Suprapubic skin (tissue), 4 donors: ENCODE measurements around the gene SECTM1. TPM values are rescaled to one million over a fixed set of nuclear protein-coding genes. Genes with fewer than 3 reads are reported as not detected.

Source experiments
- DNase-seq, 2 donors: peaks; one replicate each; pipeline ENCODE4 v3.0.0-alpha.2; 2019; ENCODE audit warnings: low spot score in 2 of 2
- H3K27ac ChIP-seq: fragments of 200-600 bp; sonication (generic); one replicate; pipeline ENCODE4 v1.5.1; 2019
- H3K27me3 ChIP-seq: fragments of 200-600 bp; sonication (generic); one replicate; pipeline ENCODE4 v1.5.1; 2019
- H3K36me3 ChIP-seq: fragments of 200-600 bp; sonication (generic); one replicate; pipeline ENCODE4 v1.5.1; 2019
- H3K4me1 ChIP-seq: fragments of 200-600 bp; sonication (generic); one replicate; pipeline ENCODE4 v1.5.1; 2019
- H3K4me3 ChIP-seq: fragments of 200-600 bp; sonication (generic); one replicate; pipeline ENCODE4 v1.5.1; 2019; ENCODE audit warnings: mild to moderate bottlenecking
- H3K9me3 ChIP-seq: fragments of 200-600 bp; sonication (generic); one replicate; pipeline ENCODE4 v1.5.1; 2019
- EP300 ChIP-seq: sonication (generic); formaldehyde crosslinking; IDR thresholded peaks from one replicate; pipeline ENCODE4 v1.6.1; 2017; ENCODE audit warnings: antibody characterized with exemption
- POLR2A ChIP-seq, 2 donors: fragments of 450-650 bp; IDR thresholded peaks; one replicate each; pipeline ENCODE4 v1.6.1; 2017; ENCODE audit warnings: antibody characterized with exemption in 2 of 2, mild to moderate bottlenecking in 2 of 2, moderate library complexity in 2 of 2
- POLR2AphosphoS5 ChIP-seq, 3 donors: sonication (generic); formaldehyde crosslinking; IDR thresholded peaks; one replicate each; pipeline ENCODE4 v1.6.1; 2017; ENCODE audit warnings: antibody characterized with exemption in 3 of 3
- WGBS: methylation state at CpG from one replicate; pipeline ENCODE4 v1.1.5; 2018; 5-methylcytosine and 5-hydroxymethylcytosine counted together
- total RNA-seq, 4 donors: library from RNA; depleted of rRNA; stranded (reverse); fragments of >200 nt; gene quantifications; one replicate each; pipeline ENCODE4 v1.1.0, GENCODE V29; 2016
- TF ChIP-seq, protein P1 (sequence below), 2 donors: fragments of 200-600 bp in 1 of 2; fragments of 450-650 bp in 1 of 2; sonication (generic) in 1 of 2; IDR thresholded peaks; one replicate each; pipeline ENCODE4 v1.5.1; 2016 to 2019; ENCODE audit warnings: antibody characterized with exemption in 2 of 2, mild to moderate bottlenecking in 1 of 2, moderate library complexity in 1 of 2

The SECTM1 gene
- total RNA-seq, 4 donors from 2014 or later: 9.5 to 37.8 (median 16.6) TPM

- Histone ChIP-seq H3K4me3 (no peak overlapping the region), H3K27me3 (no peaks in the 10 kb centered on the region), H3K9me3 (no peaks in the 10 kb centered on the region), H3K27ac (no peak overlapping the region), H3K4me1 (peaks cover 24% of the 10 kb centered on the region), H3K36me3 (no peaks in the 10 kb centered on the region)
- no peak for DNase-seq
- TF ChIP-seq EP300: no peak
- TF ChIP-seq POLR2AphosphoS5 (IDR thresholded peaks at IDR 0.05): no peak
- TF ChIP-seq, protein P1, sequence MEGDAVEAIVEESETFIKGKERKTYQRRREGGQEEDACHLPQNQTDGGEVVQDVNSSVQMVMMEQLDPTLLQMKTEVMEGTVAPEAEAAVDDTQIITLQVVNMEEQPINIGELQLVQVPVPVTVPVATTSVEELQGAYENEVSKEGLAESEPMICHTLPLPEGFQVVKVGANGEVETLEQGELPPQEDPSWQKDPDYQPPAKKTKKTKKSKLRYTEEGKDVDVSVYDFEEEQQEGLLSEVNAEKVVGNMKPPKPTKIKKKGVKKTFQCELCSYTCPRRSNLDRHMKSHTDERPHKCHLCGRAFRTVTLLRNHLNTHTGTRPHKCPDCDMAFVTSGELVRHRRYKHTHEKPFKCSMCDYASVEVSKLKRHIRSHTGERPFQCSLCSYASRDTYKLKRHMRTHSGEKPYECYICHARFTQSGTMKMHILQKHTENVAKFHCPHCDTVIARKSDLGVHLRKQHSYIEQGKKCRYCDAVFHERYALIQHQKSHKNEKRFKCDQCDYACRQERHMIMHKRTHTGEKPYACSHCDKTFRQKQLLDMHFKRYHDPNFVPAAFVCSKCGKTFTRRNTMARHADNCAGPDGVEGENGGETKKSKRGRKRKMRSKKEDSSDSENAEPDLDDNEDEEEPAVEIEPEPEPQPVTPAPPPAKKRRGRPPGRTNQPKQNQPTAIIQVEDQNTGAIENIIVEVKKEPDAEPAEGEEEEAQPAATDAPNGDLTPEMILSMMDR (IDR thresholded peaks at IDR 0.05): no peak
- TF ChIP-seq POLR2A (IDR thresholded peaks at IDR 0.05): no peak
- 94% methylated on average over 5 of the region's 5 CpGs for WGBS
These were observed 56.6 kb downstream of the SECTM1 start for GRCh38 chr17:82276938-82277337.

- DNase-seq: no peak
- H3K9me3 ChIP-seq: no peaks in the 10 kb centered on the region
- H3K36me3 ChIP-seq: peaks cover 12% of the 10 kb centered on the region
- TF ChIP-seq POLR2A (IDR thresholded peaks at IDR 0.05) (no peak), EP300 (no peak), POLR2AphosphoS5 (IDR thresholded peaks at IDR 0.05) (no peak)
- TF ChIP-seq, protein P1 (IDR thresholded peaks at IDR 0.05): no peak
- H3K4me3 ChIP-seq: no peak overlapping the region
- H3K27ac ChIP-seq: no peak overlapping the region
- H3K4me1 ChIP-seq: peaks cover 34% of the 10 kb centered on the region
- no peaks in the 10 kb centered on the region for H3K27me3 ChIP-seq
- WGBS: 92% methylated on average over 14 of the region's 14 CpGs
These were observed 58.2 kb downstream of the SECTM1 start for GRCh38 chr17:82275326-82275725.

- H3K9me3 ChIP-seq: no peaks in the 10 kb centered on the region
- H3K36me3 ChIP-seq: peaks cover 12% of the 10 kb centered on the region
- TF ChIP-seq, protein P1 (IDR thresholded peaks at IDR 0.05): no peak
- TF ChIP-seq EP300: no peak
- TF ChIP-seq POLR2A (IDR thresholded peaks at IDR 0.05): no peak
- no peak for TF ChIP-seq POLR2AphosphoS5 (IDR thresholded peaks at IDR 0.05)
- H3K4me3 ChIP-seq: peak overlapping the region; percentile 94
- H3K27ac ChIP-seq: no peak overlapping the region
- no peaks in the 10 kb centered on the region for H3K27me3 ChIP-seq
- 69% methylated on average over 22 of the region's 27 CpGs for WGBS
- H3K4me1 ChIP-seq: peaks cover 43% of the 10 kb centered on the region
- no peak for DNase-seq
These were observed 59.2 kb downstream of the SECTM1 start for GRCh38 chr17:82274134-82275020.

DNA sequence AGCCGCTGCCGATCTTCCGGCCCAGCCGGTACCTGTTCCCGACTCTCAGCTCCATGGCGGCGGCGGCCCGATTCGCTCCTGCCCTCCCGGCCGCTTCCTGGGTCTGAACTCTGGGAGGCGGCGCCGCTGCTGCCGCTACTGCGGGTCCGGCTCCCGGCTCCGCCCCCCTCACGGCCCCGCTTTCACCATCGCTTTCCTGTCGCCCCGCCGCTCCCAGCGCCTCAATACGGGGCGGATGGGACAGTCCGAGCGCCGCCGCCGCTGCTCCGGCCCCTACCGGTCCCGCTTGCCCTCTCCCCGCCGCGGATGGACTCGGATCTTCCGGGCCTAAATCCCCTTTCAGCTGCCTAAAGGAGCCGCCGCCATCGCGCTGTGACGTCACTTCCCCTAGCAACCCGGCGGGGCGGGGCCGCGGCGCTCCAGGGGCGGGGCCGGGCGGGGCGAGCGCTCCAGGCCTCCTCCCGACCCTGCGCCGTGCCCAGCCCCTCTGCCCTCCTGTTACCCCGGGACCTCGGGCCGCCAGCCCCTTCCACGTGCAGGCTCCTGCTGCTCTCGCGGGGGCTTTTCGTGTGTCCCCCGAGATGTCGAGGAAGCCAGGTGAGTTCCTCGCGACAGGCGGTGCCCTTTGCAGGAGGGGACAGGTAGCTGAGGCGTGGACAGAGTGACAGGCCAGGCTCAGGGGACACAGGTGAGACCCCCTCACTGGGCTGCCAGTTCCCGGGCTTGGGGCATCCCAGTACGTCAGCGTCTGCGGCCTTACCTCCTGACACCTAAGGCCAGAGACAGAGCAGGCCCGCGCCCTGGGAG, 60.0 kb downstream of the SECTM1 start, which contains the start of gene CSNK1D:
Gene CSNK1D, minus strand, starts transcription at position 374 of the 807 bp plus-strand sequence. Its CDS starts 319 bp downstream, at position 55.
- TF ChIP-seq EP300: no peak
- TF ChIP-seq, protein P1 (IDR thresholded peaks at IDR 0.05): no peak
- peak in 1 of 2 donors; percentile 86 for TF ChIP-seq POLR2A (IDR thresholded peaks at IDR 0.05)
- TF ChIP-seq POLR2AphosphoS5 (IDR thresholded peaks at IDR 0.05): peak in 2 of 3 donors; percentile 94 to 98
- Histone ChIP-seq H3K4me3 (peak within 1 kb of the TSS; percentile 94), H3K9me3 (no peaks in the 10 kb centered on the region), H3K4me1 (peaks cover 51% of the 10 kb centered on the region), H3K36me3 (peaks cover 13% of the 10 kb centered on the region), H3K27ac (peak within 1 kb of the TSS; percentile 99), H3K27me3 (no peaks in the 10 kb centered on the region)
- DNase-seq: peak; percentile 95 to 96
- WGBS: 4% methylated on average over 45 of the region's 80 CpGs
